GM08714 (cell line): Measurements from ENCODE around the gene IQSEC3.
"Not testable (repeated sequence)": the region's sequence is repeated elsewhere in the genome, so short reads cannot be mapped to it uniquely, and the experiment has no call there.

ENCODE experiments used
- H3K4me3 ChIP-seq: fragments of 200-500 bp; sonication (Bioruptor generic); 2 replicates; pipeline ENCODE4 v1.5.1; 2014; ENCODE audit warnings: mild to moderate bottlenecking, low read length, inconsistent platforms
- ZNF274 ChIP-seq: IDR thresholded peaks from 2 replicates; pipeline ENCODE4 v1.6.1; 2012; ENCODE audit warnings: mild to moderate bottlenecking, low read depth, low read length

IQSEC3 gene

DNA sequence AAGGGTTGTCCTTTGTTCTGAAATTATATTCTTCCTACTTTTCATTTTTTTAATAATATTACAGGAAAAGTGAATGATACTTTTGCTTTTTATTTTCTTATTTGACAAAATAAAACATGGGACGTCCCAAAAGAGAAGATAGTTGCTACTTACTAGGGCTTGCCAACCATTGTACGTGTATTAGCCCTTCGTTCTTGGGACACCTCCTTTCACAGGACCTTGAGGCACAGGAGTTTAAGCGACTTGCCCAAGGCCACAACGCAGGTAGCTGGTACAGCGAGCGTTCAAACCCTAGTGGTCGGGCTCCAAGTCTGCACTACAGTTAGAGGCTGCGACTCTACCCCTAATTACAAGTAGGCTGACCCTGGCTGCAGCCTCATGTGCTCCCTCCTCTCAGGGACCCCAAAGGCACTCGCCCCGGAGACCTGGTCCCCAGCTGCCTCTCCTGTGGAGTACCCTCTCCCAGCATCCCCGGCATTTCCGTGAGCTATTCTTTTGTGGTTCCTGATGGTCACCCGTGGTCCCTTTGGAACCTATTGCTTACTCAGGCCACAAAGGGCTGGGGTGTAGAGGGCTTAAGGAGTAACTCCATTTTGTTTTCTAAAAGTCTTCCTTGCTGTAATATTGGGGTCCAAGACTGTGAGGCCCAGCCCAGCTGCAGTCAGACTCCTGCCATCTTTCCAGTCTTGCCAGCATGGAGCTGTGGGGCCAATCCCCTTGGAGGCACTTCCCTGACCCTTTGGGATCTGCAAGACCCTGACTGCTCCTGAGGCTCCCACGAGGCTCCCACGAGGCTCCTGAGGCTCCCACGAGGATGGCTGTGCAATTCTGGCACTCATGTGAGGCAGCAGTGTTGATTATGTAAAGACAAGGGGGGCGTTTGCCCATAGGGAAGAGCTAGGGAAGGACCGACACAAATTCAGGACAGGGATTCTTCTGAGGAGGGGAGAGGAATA is 49.7 kb downstream of the IQSEC3 start:
- H3K4me3 ChIP-seq, result no peak overlapping the region
- no peak for TF ChIP-seq ZNF274

DNA sequence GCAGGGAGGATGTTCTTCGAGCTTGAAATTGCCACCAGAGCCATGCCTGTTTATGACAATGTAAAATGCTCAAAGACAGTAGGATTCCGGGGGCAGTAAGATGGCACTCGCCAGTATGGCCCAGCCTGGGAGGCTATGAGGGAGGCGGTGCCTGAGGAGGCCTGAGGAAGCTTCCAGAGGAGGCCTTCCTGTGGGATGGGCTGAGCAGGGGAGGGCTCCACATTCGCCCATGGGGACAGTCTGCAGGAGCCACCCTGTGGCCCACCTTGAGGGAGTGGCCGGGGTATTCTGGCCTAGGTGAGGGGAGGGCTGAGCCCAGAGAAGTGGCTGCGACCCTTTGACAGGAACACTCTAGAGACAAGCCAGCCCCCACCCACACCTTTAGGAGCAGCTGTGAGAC is 50.7 kb downstream of the IQSEC3 start:
- TF ChIP-seq ZNF274, result no peak
- no peak overlapping the region for H3K4me3 ChIP-seq

DNA sequence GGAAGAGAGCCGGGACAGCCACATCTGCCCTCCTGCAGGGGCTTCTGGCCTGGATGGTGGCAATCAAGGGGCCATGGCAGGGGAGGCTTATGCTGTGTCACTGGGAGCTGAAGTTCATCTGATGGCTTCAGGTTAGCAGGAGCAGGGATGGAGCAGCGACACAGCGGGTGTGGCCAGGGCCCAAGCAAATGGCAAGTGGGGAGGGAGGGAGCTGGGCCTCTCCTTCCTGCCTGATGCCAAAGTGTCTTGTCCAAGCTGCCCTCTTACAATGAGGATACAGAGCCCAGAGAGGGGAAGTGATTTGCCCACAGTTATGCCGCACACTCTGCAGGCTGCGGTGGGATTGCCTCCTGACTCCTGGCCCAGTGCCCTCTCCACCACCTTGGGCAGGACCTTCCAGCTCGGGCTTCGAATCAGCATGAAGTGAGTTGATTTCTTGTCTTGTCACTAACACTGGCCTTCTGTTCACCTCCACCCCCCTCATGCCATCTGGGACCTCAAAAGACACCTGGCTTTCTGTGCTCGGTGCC is 51.3 kb downstream of the IQSEC3 start:
- H3K4me3 ChIP-seq, result no peak overlapping the region
- no peak for TF ChIP-seq ZNF274

DNA sequence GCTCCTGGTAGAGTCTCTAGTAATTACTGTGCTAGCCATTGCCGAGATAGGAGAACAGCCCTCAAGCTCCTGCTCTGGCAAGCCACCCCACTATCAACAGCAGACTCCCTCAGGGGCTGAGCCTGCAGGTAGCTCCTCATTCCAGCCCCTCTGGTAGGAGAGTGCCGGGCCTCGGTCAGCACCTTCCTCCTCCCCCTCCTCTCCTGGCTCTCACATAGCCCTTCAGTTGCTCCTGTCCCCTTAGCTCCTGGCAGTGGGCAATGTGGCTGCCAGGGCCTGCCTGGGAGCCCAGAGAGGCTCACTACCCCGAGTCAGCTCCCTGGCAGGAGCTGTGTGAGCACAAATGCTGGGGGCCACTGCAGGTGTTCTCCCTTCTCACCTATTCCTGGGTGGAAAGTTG is 52.0 kb downstream of the IQSEC3 start:
- TF ChIP-seq ZNF274, result no peak
- no peak overlapping the region for H3K4me3 ChIP-seq

DNA sequence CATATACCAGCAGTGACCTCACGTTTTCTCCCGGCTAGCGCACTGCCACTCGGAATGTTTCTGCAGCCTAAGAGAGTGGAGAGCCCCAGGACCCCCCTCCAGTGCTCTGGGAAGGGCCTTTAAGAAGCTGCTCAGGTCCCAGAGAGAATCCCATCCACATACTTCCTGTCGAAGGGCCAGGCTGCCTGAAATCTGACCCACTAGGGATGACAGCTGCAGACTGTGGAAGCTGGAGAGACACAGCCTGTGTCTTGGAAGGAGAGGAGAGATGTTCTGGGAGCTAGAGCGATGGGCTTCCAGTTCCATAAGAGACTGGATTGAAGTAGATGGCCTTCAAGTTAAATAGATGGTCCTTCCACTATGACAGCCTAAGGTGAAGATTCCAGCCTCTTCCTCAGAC is 54.4 kb downstream of the IQSEC3 start:
- H3K4me3 ChIP-seq, result no peak overlapping the region
- TF ChIP-seq ZNF274, result no peak

DNA sequence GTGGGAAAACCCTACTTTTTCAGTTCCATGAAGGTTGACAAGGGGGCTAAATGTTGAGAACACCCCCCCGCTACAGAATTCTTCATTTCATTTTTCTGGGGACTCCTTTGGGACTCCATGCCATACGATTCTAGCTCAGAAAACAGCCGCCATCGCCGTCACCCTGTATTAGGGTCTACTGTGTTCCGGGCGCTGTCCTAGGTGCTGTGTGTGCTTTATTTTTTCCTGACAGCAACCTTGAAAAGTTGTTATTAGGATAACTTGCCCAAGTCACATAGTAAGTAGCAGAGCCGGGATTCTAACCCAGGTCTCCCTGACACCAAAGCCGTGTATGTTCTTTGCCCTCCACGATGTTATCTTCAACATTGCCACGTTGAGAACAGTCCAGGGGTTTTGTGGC is 55.1 kb downstream of the IQSEC3 start:
- TF ChIP-seq ZNF274, result no peak
- no peak overlapping the region for H3K4me3 ChIP-seq

DNA sequence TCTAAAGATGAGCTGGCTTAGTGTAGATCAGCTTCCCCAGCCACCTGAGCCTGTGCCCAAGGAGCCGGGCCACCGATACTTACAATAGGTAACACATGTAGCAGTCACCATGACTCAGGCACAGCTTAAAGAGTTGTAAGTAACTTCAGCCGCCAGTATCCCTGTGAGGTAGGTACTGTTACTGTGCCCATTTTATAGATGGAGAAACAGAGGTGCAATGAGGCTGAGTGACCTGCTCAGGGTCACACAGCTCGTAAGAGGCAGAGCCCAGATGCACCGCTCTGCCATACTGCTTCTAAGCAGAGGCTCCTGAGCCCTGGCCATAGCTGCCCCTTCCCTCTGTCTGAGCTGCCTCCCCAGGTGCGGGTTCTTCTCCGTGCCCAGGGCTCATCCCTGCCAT is 58.5 kb downstream of the IQSEC3 start:
- H3K4me3 ChIP-seq, result no peak overlapping the region
- TF ChIP-seq ZNF274, result no peak

DNA sequence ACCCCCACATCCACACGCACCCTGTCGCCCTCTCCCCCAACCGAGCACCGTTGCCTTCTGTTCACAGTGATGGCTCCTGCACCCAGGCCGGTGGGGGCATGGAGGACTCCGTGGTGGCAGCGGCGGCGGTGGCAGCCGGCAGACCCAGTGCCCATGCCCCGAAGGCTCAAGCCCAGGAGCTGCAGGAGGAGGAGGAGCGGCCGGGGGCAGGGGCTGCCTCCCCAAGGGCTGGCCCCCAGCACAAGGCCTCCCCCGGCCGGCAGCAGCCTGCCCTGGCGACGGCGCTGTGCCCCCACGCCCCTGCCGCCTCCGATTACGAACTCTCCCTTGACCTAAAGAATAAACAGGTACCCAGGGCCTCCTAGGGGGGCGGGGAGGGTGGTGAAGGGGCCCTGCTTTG is 59.0 kb downstream of the IQSEC3 start:
- TF ChIP-seq ZNF274, result no peak
- H3K4me3 ChIP-seq, result no peak overlapping the region

DNA sequence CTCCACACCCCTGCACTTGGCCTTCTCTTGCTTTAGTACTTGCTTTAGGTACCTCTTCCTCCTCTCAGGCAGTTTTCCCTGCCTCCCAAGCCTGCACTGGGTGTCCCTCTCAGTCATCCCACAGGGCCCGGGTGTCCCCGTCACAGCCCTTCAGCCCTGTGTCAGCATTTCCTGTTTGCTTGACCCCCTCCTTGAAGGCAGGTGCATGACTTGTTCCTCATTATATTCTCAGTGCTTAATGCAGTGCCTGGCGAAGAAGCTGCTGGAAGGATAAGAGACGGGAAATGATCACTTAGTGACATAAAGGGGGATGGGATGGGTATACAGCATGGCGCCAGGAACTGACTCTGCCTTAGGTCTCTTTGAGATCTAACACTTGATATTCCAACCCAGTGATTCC is 61.5 kb downstream of the IQSEC3 start:
- H3K4me3 ChIP-seq, result no peak overlapping the region
- TF ChIP-seq ZNF274, result no peak

DNA sequence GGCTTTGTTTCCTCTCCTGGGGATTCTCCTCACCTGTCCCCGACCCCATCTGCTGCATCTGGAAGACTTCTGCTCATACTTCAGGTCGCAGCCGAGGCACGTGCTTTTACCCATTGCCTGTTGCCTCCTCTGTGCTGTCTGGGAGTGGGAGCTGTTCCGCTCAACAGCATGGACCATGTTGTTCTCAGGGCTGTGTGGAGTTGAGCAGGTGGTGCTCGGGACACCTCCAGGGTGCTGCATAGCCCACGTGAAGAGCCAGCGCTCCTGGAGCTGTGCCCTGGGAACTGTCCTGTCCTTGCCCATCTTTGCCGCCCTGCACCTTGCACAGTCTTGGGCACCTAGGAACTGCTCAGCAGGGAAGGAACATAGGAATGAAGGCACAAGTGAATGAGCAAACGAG is 62.4 kb downstream of the IQSEC3 start:
- TF ChIP-seq ZNF274, result no peak
- no peak overlapping the region for H3K4me3 ChIP-seq

DNA sequence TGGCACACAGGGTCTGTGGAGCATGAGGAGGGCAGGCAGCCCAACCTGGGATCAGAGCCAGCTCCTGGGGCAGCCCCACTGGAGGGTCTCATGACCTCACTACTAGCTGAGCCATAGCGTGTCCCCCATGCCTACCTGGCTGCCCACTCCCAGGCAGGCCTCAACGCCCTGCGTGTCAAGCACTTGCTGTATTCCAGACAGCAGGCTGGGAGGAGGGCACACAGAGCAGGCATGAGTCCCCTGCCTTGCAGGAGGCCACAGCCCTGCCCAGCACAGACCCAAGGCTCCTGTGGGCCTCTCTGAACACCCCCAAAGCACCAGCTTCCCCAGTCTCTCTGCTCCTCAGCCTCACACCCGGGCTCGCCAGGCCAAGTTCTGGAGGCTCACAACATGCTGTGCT is 64.0 kb downstream of the IQSEC3 start:
- H3K4me3 ChIP-seq, result no peak overlapping the region
- no peak for TF ChIP-seq ZNF274

DNA sequence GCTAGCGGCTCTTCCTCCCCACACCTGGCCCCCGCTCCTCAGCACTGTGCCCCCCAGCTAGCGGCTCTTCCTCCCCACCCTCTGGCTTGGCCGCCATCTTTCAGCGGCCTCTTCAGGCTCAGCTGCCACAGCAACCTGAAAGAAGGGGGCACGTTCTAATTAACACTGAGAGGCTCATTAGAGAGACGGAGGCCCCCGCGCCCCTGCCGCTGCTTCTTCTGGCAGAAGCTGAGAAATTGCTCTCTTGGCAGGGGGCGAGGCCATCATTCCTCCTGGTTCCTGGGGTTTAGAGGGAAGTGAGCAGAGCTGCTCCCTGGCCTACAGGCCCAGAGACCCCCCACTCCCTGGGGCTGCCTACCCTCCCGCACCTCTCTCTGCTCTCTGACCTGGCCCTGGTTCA is 64.4 kb downstream of the IQSEC3 start:
- no peak overlapping the region for H3K4me3 ChIP-seq
- no peak for TF ChIP-seq ZNF274

DNA sequence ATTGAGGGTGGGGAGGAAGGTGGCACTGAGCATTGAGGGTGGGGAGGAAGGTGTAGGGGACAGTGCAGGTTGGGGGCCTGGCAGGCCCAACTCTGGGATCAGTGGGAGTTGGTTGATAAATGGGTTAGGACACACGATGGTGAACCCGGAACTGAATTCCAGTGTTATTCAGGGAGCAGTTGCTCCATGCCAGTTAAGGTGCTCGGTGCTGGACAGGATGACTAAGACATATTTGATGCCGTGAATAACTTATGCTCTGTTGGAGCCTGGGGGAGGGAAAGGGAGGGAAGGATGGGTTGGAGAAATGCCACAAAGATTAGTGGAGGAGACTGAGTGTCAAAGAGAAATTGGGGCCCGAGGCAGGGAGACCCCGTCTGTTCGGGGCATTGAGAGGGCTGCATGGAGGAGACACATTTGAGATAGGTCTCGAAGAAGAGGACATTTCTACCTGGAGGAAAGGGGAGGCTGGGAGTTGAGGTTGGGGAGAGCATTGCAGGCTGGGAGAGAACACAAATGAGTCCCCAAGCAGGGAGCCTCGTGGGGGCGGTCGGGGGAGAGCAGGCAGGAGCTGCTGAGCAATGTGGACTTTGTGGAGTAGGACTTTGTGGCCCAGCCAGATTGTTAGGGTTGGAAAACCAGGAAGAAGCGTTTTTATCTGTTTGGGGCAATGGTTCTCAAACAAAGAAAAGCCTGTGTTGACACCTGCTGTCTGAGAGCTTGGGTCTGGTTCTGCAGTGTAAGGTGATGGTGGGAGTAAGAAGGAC is 65.3 kb downstream of the IQSEC3 start:
- H3K4me3 ChIP-seq, result no peak overlapping the region
- no peak for TF ChIP-seq ZNF274

DNA sequence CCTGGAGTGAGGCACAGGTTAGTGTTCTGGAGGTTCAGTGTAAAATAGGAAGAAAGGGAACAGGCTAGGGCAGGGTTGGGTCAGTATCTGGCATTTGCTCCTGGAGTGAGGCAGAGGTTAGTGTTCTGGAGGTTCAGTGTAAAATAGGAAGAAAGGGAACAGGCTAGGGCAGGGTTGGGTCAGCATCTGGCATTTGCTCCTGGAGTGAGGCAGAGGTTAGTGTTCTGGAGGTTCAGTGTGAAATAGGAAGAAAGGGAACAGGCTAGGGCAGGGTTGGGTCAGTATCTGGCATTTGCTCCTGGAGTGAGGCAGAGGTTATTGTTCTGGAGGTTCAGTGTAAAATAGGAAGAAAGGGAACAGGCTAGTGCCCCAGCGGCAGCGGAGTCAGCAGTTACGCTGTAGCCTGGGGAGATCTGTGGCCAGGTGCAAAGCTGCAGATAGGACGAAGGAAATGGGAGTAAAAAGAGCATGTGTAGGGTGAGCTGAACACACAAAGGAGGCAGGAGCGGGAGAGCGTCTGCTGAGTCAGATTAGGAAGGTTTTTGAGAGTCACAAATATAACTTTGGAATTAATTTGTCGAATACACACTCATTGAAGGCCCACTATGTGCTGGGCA is 67.2 kb downstream of the IQSEC3 start:
- H3K4me3 ChIP-seq, result not testable (repeated sequence)
